Measurements from ENCODE around the gene MZF1. TPM values are rescaled to one million over a fixed set of nuclear protein-coding genes. Genes with fewer than 3 reads are reported as not detected.

Gene MZF1
- total RNA-seq, 2 donors from 2014 or later: 19.3 to 39.2 TPM

DNA sequence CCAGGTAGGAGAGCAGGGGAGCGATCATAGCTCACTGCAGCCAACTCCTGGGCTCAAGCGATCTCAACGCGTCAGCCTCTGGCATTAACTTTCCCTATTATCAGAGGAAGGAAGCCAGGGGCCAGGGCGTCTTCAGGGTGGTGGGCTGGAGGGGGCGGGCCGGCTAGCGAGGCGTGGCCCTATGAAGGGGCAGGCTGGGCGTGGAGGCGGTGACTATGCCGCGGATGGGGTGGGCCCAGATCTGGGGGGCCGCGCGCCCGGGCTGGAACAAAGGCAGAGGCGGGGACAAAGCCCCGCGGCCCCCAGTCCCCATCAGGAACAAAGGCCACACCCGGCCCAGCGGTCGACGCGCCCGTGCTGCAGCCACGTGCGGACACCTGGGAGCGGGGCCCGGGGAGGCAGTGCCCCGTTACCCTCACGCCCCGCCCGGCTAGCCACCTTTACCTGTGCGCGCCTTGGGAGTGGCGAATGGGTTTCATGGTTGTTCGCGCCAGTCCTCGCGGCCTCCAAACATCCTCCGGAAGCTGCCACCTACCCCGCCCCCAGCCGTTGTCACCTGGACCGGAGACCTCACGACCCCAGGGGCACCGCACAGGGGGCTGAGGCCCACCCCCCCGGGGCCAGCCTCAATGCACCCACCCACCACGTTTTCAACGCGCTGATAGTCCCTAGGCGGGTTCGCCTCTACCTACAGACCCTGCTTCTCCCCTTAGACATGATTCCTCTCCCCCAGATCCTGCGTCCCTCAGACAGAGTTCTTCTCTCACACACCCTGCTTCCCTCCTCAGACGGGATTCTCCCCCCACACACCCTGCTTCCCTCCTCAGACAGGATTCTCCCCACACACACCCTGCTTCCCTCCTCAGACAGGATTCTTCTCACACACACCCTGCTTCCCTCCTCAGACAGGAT, 34.6 kb downstream of the MZF1 start:
- peak; percentile 61 for DNase-seq
- Histone ChIP-seq H3K4me1 (no peaks in the 10 kb centered on the region), H3K4me3 (peak overlapping the region; percentile 10), H3K9ac (ENCODE audit: low read depth in 2 of 2, low read length in 2 of 2) (peak overlapping the region in 1 of 2 donors; percentile 8), H3K9me3 (no peaks in the 10 kb centered on the region), H3K36me3 (no peaks in the 10 kb centered on the region), H3K27ac (no peak overlapping the region), H3K27me3 (peaks cover 8% of the 10 kb centered on the region)
- TF ChIP-seq, protein P1, sequence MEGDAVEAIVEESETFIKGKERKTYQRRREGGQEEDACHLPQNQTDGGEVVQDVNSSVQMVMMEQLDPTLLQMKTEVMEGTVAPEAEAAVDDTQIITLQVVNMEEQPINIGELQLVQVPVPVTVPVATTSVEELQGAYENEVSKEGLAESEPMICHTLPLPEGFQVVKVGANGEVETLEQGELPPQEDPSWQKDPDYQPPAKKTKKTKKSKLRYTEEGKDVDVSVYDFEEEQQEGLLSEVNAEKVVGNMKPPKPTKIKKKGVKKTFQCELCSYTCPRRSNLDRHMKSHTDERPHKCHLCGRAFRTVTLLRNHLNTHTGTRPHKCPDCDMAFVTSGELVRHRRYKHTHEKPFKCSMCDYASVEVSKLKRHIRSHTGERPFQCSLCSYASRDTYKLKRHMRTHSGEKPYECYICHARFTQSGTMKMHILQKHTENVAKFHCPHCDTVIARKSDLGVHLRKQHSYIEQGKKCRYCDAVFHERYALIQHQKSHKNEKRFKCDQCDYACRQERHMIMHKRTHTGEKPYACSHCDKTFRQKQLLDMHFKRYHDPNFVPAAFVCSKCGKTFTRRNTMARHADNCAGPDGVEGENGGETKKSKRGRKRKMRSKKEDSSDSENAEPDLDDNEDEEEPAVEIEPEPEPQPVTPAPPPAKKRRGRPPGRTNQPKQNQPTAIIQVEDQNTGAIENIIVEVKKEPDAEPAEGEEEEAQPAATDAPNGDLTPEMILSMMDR (IDR thresholded peaks at IDR 0.05): no peak
- intact Hi-C loops (cut with DNase I): no loop called here

DNA sequence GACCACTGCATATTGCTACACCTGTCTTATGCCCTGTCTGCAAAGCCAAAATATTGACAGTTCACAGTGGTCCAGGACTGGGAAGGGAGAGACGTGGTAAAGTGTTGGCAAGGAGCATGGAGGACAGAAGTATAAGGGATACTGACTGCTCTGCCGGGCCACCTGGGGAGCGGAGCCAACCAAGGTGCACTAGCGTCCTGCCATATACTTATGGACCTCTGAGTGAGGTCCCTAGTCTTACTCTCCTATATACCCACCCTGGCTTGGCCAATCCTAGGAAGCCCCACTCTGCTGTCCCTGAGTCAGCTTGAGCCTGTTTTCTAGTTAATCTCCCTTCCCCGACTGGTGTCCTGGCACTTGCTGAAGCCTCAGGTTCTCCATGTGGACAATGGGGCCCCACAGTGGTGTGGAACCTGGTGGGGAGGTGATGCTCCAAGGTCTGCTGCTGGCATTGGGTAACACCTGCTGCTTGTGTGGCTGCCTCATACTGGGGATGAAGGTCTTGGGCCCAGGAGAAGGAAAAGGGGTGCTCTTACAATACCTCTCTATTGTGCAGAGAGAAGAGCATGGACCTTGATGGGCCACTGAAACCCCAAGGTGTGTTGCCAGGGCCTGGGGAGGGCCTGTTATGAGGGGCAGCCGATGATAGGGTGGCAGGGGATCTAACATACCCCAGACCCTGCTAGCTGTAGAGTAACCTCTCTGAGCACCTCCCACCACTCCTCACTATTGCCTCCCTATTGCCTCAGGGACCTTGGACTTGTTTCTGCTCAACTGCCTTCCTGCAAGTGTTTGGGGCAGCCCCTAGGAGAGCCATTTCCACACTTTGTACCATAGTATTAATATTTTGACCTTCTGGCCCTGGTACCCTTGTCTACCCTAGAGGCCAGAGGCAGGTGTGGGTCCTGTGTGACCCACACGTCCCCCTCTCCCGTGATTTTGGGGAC, 36.0 kb downstream of the MZF1 start:
- no peak for DNase-seq
- TF ChIP-seq, protein P1 (IDR thresholded peaks at IDR 0.05): no peak
- H3K4me3 ChIP-seq: no peak overlapping the region
- no peak overlapping the region for H3K27ac ChIP-seq
- intact Hi-C loops (cut with DNase I): no loop called here
- no peak overlapping the region for H3K9ac ChIP-seq (ENCODE audit: low read depth in 2 of 2, low read length in 2 of 2)
- H3K27me3 ChIP-seq: peaks cover 8% of the 10 kb centered on the region
- H3K4me1 ChIP-seq: no peaks in the 10 kb centered on the region
- H3K36me3 ChIP-seq: no peaks in the 10 kb centered on the region
- no peaks in the 10 kb centered on the region for H3K9me3 ChIP-seq

DNA sequence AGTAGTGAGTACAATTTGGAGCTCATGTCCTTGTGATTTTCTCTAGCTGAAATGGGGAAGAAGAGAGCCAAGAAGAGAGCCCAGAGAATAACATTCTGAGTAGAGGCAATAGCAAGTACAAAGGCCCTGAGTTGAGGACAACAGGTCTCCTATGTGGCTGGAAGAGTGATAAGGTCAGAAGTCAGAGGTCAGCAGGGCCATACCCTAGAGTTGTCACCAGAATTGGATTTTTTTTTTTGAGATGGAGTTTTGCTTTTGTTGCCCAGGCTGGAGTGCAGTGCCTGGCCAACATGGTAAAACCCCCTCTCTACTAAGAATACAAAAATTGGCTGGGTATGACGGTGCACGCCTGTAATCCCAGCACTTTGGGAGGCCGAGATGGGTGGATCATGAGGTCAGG, 37.3 kb downstream of the MZF1 start:
- Histone ChIP-seq H3K4me3 (no peak overlapping the region), H3K36me3 (no peaks in the 10 kb centered on the region), H3K9me3 (no peaks in the 10 kb centered on the region), H3K4me1 (no peaks in the 10 kb centered on the region), H3K27ac (no peak overlapping the region), H3K27me3 (peaks cover 8% of the 10 kb centered on the region), H3K9ac (ENCODE audit: low read depth in 2 of 2, low read length in 2 of 2) (no peak overlapping the region)
- intact Hi-C loops (cut with DNase I): no loop called here
- DNase-seq: no peak
- TF ChIP-seq, protein P1 (IDR thresholded peaks at IDR 0.05): no peak

DNA sequence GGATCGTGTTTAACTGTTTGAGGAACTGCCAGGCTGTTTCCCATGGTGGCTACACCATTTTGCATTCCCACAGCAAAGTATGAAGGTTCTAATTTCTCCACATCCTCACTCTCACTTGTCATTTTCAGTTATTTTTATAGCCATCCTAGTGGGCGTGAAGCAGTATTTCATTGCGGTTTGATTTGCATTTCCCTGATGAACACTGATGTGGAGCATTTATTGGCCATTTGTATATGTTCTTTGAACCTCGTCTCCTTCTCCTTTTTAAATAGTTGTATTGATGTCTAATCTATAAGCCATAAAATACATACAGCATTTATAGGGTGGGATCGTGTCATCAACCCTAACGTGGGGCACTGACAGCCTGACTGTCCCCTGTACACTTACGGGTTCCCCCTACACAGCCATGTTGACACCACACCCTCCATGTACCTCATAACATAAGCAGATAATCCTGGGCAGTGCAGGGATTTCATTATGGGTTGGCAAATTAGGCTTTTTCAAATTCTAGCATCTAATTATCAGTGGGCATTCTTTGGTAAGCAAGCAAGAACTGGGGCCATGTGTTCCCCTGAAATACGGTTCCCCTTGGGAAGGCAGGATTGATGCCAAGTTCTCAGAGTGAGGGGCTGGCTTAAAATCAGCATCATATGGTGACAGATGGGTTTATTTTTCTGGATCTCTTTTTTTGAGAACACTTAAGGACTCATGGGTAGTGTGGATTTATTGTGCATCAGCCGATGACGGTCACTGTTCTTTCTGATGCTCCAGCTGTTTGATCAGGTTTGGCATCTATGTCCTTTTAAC, 41.9 kb downstream of the MZF1 start:
- intact Hi-C loops (cut with DNase I): no loop called here
- no peaks in the 10 kb centered on the region for H3K9me3 ChIP-seq
- no peak overlapping the region for H3K9ac ChIP-seq (ENCODE audit: low read depth in 2 of 2, low read length in 2 of 2)

More for the DNA sequence above, 41.9 kb downstream of the MZF1 start:
- Histone ChIP-seq H3K36me3 (no peaks in the 10 kb centered on the region), H3K27ac (no peak overlapping the region), H3K27me3 (no peaks in the 10 kb centered on the region), H3K4me3 (no peak overlapping the region), H3K4me1 (no peaks in the 10 kb centered on the region)
- DNase-seq: no peak
- TF ChIP-seq, protein P1 (IDR thresholded peaks at IDR 0.05): no peak

All from colonic mucosa (tissue), 4 donors.